ENCODE data around the gene RBM39. TPM values are rescaled to one million over a fixed set of nuclear protein-coding genes. Genes with fewer than 3 reads are reported as not detected.
"Not testable (repeated sequence)": the region's sequence is repeated elsewhere in the genome, so short reads cannot be mapped to it uniquely, and the experiment has no call there.

RBM39 gene
- total RNA-seq, 3 donors from 2014 or later (not counting 1 experiment from before 2014, with no cell fraction given), result 1,431 to 1,555 (median 1,445) TPM

DNA sequence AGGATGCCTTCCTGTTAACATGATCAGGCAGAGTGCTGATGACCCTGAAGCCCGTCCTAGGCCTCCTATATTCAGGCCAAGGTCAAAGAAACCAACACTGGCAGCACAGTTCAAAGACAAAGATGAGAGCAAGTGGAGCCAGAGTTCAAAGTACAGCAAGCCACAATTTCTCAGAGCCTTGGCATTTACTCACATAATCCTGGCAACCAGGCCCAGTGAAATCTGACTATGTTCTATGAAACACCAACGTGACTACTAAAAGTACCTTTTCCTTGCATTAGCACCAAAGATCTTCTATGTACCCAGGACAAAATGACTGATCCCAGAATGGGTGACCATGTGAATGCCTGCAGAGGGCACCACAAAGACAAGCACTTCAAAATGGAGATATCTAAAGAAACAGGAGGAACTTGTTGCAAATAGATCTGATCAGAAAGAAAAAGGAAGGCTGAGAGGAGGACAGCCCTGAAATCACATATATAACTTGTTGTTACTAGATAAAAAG is 46.8 kb downstream of the RBM39 start:
- no peaks in the 10 kb centered on the region for H3K9me3 Mint-ChIP-seq
- H3K36me3 Mint-ChIP-seq, result no peaks in the 10 kb centered on the region
- no peak for TF ChIP-seq CTCF (IDR thresholded peaks at IDR 0.05)
- no peak for DNase-seq
- H3K27me3 Mint-ChIP-seq (ENCODE audit: low read depth in 2 of 2), result no peaks in the 10 kb centered on the region
- H3K27me3 ChIP-seq (ENCODE audit: control insufficient read depth, insufficient read depth, low read length), result no peaks in the 10 kb centered on the region
- H3K36me3 ChIP-seq (ENCODE audit: control insufficient read depth, insufficient read depth, low read length), result peaks cover 9% of the 10 kb centered on the region
- no peak overlapping the region for H3K27ac Mint-ChIP-seq
- no peak overlapping the region for H3K4me3 Mint-ChIP-seq
- no peaks in the 10 kb centered on the region for H3K9me3 ChIP-seq (ENCODE audit: control insufficient read depth, insufficient read depth, low read length)
- 98% methylated on average over 2 of the region's 2 CpGs for WGBS (ENCODE audit: insufficient coverage)
- peaks cover 28 to 36% of the 10 kb centered on the region in 2 donors for H3K4me1 Mint-ChIP-seq
- H3K27ac ChIP-seq (ENCODE audit: low read length), result no peak overlapping the region
- H3K4me3 ChIP-seq (ENCODE audit: low read length), result no peak overlapping the region
- ATAC-seq, result no peak
- peaks cover 12% of the 10 kb centered on the region for H3K4me1 ChIP-seq (ENCODE audit: control insufficient read depth, insufficient read depth, low read length)
- intact Hi-C loops (cut with micrococcal nuclease), result loop anchor here (5.0 kb wide), 1 partner anchor 33 kb away; the partner anchor contains the start of genes CPNE1 and RBM12

DNA sequence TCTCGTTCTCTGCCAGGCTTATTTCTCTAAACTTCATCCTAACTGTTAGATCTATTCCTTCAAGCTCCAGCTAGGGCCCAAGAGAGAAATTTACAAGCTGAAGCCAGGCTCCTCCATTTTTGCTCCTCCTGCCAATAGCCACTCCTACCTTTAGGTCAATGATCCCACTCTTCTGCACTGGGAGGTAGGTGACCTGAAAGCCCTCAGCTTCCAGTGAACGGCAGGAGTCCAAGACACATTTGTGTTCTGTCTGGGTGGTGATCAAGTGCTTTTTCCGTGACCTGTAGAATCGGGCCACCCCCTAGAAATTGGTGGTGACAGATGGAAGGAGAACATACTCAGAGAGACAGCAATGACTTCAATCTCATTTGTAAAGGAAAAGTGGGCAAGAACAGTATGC is 51.8 kb downstream of the RBM39 start:
- Mint-ChIP-seq H3K27me3 (ENCODE audit: low read depth in 2 of 2) (no peaks in the 10 kb centered on the region), H3K4me3 (no peak overlapping the region), H3K36me3 (no peaks in the 10 kb centered on the region), H3K27ac (no peak overlapping the region), H3K9me3 (no peaks in the 10 kb centered on the region), H3K4me1 (peaks cover 0 to under 1% of the 10 kb centered on the region in 2 donors)
- DNase-seq (no peak), ATAC-seq (no peak)
- intact Hi-C loops (cut with micrococcal nuclease), result no loop called here
- Histone ChIP-seq H3K36me3 (ENCODE audit: control insufficient read depth, insufficient read depth, low read length) (peaks cover 27% of the 10 kb centered on the region), H3K9me3 (ENCODE audit: control insufficient read depth, insufficient read depth, low read length) (no peaks in the 10 kb centered on the region), H3K27me3 (ENCODE audit: control insufficient read depth, insufficient read depth, low read length) (no peaks in the 10 kb centered on the region), H3K27ac (ENCODE audit: low read length) (no peak overlapping the region), H3K4me1 (ENCODE audit: control insufficient read depth, insufficient read depth, low read length) (no peaks in the 10 kb centered on the region), H3K4me3 (ENCODE audit: low read length) (no peak overlapping the region)
- no peak for TF ChIP-seq CTCF (IDR thresholded peaks at IDR 0.05)
- WGBS (ENCODE audit: insufficient coverage), result 98% methylated on average over 4 of the region's 4 CpGs

GRCh38 chr20:35686872-35687271 is 55.2 kb downstream of the RBM39 start:
- DNase-seq; H3K27me3 ChIP-seq (ENCODE audit: control insufficient read depth, insufficient read depth, low read length); H3K27me3 Mint-ChIP-seq (ENCODE audit: low read depth in 2 of 2); H3K36me3 Mint-ChIP-seq; H3K4me3 ChIP-seq (ENCODE audit: low read length); H3K9me3 Mint-ChIP-seq; ATAC-seq; H3K4me1 ChIP-seq (ENCODE audit: control insufficient read depth, insufficient read depth, low read length); H3K9me3 ChIP-seq (ENCODE audit: control insufficient read depth, insufficient read depth, low read length); H3K4me1 Mint-ChIP-seq; H3K27ac Mint-ChIP-seq; intact Hi-C loops (cut with micrococcal nuclease); H3K27ac ChIP-seq (ENCODE audit: low read length); H3K4me3 Mint-ChIP-seq: not testable (repeated sequence)
- H3K36me3 ChIP-seq (ENCODE audit: control insufficient read depth, insufficient read depth, low read length), result peaks cover 25% of the 10 kb centered on the region
- WGBS (ENCODE audit: insufficient coverage), result 98% methylated on average over 10 of the region's 11 CpGs

- H3K27me3 ChIP-seq (ENCODE audit: control insufficient read depth, insufficient read depth, low read length); H3K27me3 Mint-ChIP-seq (ENCODE audit: low read depth in 2 of 2); DNase-seq; H3K9me3 Mint-ChIP-seq; H3K4me3 Mint-ChIP-seq; H3K27ac ChIP-seq (ENCODE audit: low read length); H3K9me3 ChIP-seq (ENCODE audit: control insufficient read depth, insufficient read depth, low read length); H3K4me3 ChIP-seq (ENCODE audit: low read length); ATAC-seq; H3K36me3 Mint-ChIP-seq; intact Hi-C loops (cut with micrococcal nuclease); H3K27ac Mint-ChIP-seq; H3K4me1 ChIP-seq (ENCODE audit: control insufficient read depth, insufficient read depth, low read length); H3K4me1 Mint-ChIP-seq: not testable (repeated sequence)
- WGBS (ENCODE audit: insufficient coverage), result 87% methylated on average over 8 of the region's 9 CpGs
- H3K36me3 ChIP-seq (ENCODE audit: control insufficient read depth, insufficient read depth, low read length), result peaks cover 26% of the 10 kb centered on the region
Observed at GRCh38 chr20:35685368-35685767, 56.7 kb downstream of the RBM39 start.
